H1 (cell line): ENCODE measurements around the gene ANAPC13. TPM values are rescaled to one million over a fixed set of nuclear protein-coding genes. Genes with fewer than 3 reads are reported as not detected.
A peak's percentile ranks its signal among the peaks of the same experiment; 100 is the strongest.

Experiments
- CTCF ChIA-PET: fragments of 300-600 bp; sonication (Branson Sonifier 250); formaldehyde crosslinking; loops from one replicate; lab custom pipeline; 2021; ENCODE audit not compliant: partially characterized antibody; lab: Charles Lee
- POLR2A ChIA-PET: fragments of 300-600 bp; sonication (Branson Sonifier 250); formaldehyde crosslinking; loops from one replicate; lab custom pipeline; 2021; ENCODE audit warnings: inconsistent platforms; ENCODE audit not compliant: partially characterized antibody; lab: Charles Lee
- DNase-seq, 2 experiments: peaks; one replicate each; pipeline versions ENCODE4 v3.0.0 to v3.0.0-alpha.2; 2010 to 2022; ENCODE audit warnings: low spot score in 2 of 2, low read depth in 1 of 2, mixed read lengths in 1 of 2
- FAIRE-seq: peaks from 2 replicates; lab custom pipeline; 2011; peaks lifted over from hg19 to GRCh38; lab: Jason Lieb, UNC
- H2AFZ ChIP-seq: 2 replicates; pipeline ENCODE4 v1.8.1; 2012; ENCODE audit warnings: low read length, inconsistent platforms
- H2AK5ac ChIP-seq: 2 replicates; pipeline ENCODE4 v1.6.1; 2013; ENCODE audit warnings: low read depth, low read length
- H2BK120ac ChIP-seq: replicated peaks from 2 replicates; pipeline ENCODE3; 2013; ENCODE audit warnings: low read depth, low read length, inconsistent platforms
- H2BK12ac ChIP-seq: 2 replicates; pipeline ENCODE4 v1.6.1; 2013; ENCODE audit warnings: low read depth, low read length
- H2BK15ac ChIP-seq: 2 replicates; pipeline ENCODE4 v1.6.1; 2013; ENCODE audit warnings: low read length
- H2BK20ac ChIP-seq: 2 replicates; pipeline ENCODE4 v1.6.1; 2013; ENCODE audit warnings: low read length
- H2BK5ac ChIP-seq: 2 replicates; pipeline ENCODE4 v1.6.1; 2013; ENCODE audit warnings: low read depth, low read length
- H3K14ac ChIP-seq: 2 replicates; pipeline ENCODE4 v1.6.1; 2013; ENCODE audit warnings: inconsistent platforms; ENCODE audit not compliant: insufficient read length
- H3K18ac ChIP-seq: 2 replicates; pipeline ENCODE4 v1.6.1; 2013; ENCODE audit warnings: low read length; ENCODE audit errors: extremely low read depth
- H3K23ac ChIP-seq: 2 replicates; pipeline ENCODE4 v1.6.1; 2013; ENCODE audit warnings: inconsistent platforms; ENCODE audit not compliant: insufficient read length
- H3K23me2 ChIP-seq: 2 replicates; pipeline ENCODE4 v1.6.1; 2013; ENCODE audit warnings: low read depth, low read length
- H3K27ac ChIP-seq: 2 replicates; pipeline ENCODE4 v1.6.1; 2011; ENCODE audit warnings: low read depth, low read length, inconsistent platforms
- H3K27me3 ChIP-seq, 4 experiments: replicated peaks in 1 of 4; 1 replicate in 1 of 4; 2 replicates in 3 of 4; pipeline versions ENCODE4 v1.6.1 to v1.8.1; 2011 to 2013; ENCODE audit warnings: low read length in 3 of 4, mild to moderate bottlenecking in 3 of 4, inconsistent platforms in 2 of 4, mixed read lengths in 2 of 4, moderate library complexity in 1 of 4; ENCODE audit not compliant: control insufficient read depth in 3 of 4, insufficient read depth in 3 of 4; ENCODE audit errors: extremely low read depth in 1 of 4
- H3K36me3 ChIP-seq, 4 experiments: 2 replicates each; pipeline versions ENCODE4 v1.6.1 to v1.8.1; 2011 to 2013; ENCODE audit warnings: mild to moderate bottlenecking in 4 of 4, low read length in 3 of 4, moderate library complexity in 2 of 4, control low read depth in 1 of 4, inconsistent platforms in 1 of 4; ENCODE audit not compliant: insufficient read depth in 4 of 4, control insufficient read depth in 2 of 4
- H3K4ac ChIP-seq: replicated peaks from 2 replicates; pipeline ENCODE3; 2013; ENCODE audit warnings: low read length, low read depth, mixed read lengths, inconsistent platforms; ENCODE audit not compliant: insufficient read length
- H3K4me1 ChIP-seq, 4 experiments: replicated peaks in 1 of 4; 1 replicate in 1 of 4; 2 replicates in 3 of 4; pipeline versions ENCODE4 v1.6.1 to v1.8.1; 2011 to 2013; ENCODE audit warnings: low read length in 3 of 4, inconsistent platforms in 2 of 4, mixed read lengths in 1 of 4; ENCODE audit not compliant: insufficient read depth in 4 of 4, control insufficient read depth in 3 of 4
- H3K4me2 ChIP-seq, 2 experiments: 2 replicates each; pipeline versions ENCODE4 v1.6.1 to v1.8.1; 2011 to 2013; ENCODE audit warnings: low read depth in 2 of 2, low read length in 2 of 2, control low read depth in 1 of 2, inconsistent platforms in 1 of 2, mild to moderate bottlenecking in 1 of 2; ENCODE audit not compliant: insufficient read depth in 1 of 2
- H3K4me3 ChIP-seq, 4 experiments: fragments of 200-600, 300-600 bp in 1 of 4; sonication (generic), shearing (Covaris generic), sonication (Bioruptor Twin) in 1 of 4; 2 replicates each; pipeline versions ENCODE4 v1.5.1 to v1.8.1; 2011 to 2016; ENCODE audit warnings: low read length in 4 of 4, low read depth in 3 of 4, control low read depth in 2 of 4, inconsistent platforms in 2 of 4, mild to moderate bottlenecking in 2 of 4, mixed read lengths in 1 of 4, moderate library complexity in 1 of 4; ENCODE audit not compliant: insufficient read depth in 2 of 4; ENCODE audit errors: extremely low read depth in 1 of 4
- H3K56ac ChIP-seq: replicated peaks from 2 replicates; pipeline ENCODE3; 2013; ENCODE audit warnings: low read depth, mild to moderate bottlenecking, mixed read lengths, low read length, inconsistent platforms; ENCODE audit not compliant: insufficient read length
- H3K79me1 ChIP-seq: 2 replicates; pipeline ENCODE4 v1.6.1; 2013; ENCODE audit warnings: low read depth, low read length, control low read depth
- H3K79me2 ChIP-seq, 2 experiments: 2 replicates each; pipeline versions ENCODE4 v1.6.1 to v1.8.1; 2012 to 2013; ENCODE audit warnings: low read length in 2 of 2, mild to moderate bottlenecking in 2 of 2, inconsistent platforms in 1 of 2; ENCODE audit not compliant: insufficient read depth in 2 of 2, control insufficient read depth in 1 of 2
- H3K9ac ChIP-seq, 4 experiments: replicated peaks in 1 of 4; 1 replicate in 1 of 4; 2 replicates in 3 of 4; pipeline versions ENCODE4 v1.6.1 to v1.8.1; 2011 to 2013; ENCODE audit warnings: low read depth in 3 of 4, low read length in 3 of 4, control low read depth in 2 of 4, mild to moderate bottlenecking in 2 of 4, moderate library complexity in 2 of 4, inconsistent platforms in 1 of 4; ENCODE audit errors: extremely low read depth in 1 of 4
- H3K9me3 ChIP-seq, 2 experiments: 2 replicates each; pipeline versions ENCODE4 v1.6.1 to v1.8.1; 2012 to 2013; ENCODE audit warnings: mild to moderate bottlenecking in 2 of 2, moderate library complexity in 2 of 2, control low read depth in 1 of 2, inconsistent platforms in 1 of 2, low read depth in 1 of 2, low read length in 1 of 2, mixed read lengths in 1 of 2; ENCODE audit not compliant: insufficient read depth in 2 of 2
- H4K20me1 ChIP-seq, 2 experiments: replicated peaks in 1 of 2; 2 replicates each; pipeline versions ENCODE3 to v1.8.1; 2011 to 2013; ENCODE audit warnings: inconsistent platforms in 2 of 2, low read length in 2 of 2, mild to moderate bottlenecking in 1 of 2; ENCODE audit not compliant: insufficient read depth in 2 of 2, control insufficient read depth in 1 of 2
- H4K5ac ChIP-seq: 2 replicates; pipeline ENCODE4 v1.6.1; 2013; ENCODE audit warnings: low read length, low read depth, mixed read lengths, inconsistent platforms; ENCODE audit not compliant: insufficient read length
- H4K8ac ChIP-seq: 2 replicates; pipeline ENCODE4 v1.8.0; 2013; ENCODE audit warnings: mild to moderate bottlenecking, moderate library complexity, low read length, inconsistent platforms; ENCODE audit not compliant: insufficient read depth; ENCODE audit errors: extremely low read depth
- H4K91ac ChIP-seq: replicated peaks from 2 replicates; pipeline ENCODE3; 2013; ENCODE audit warnings: low read length, mixed read lengths, inconsistent platforms; ENCODE audit not compliant: insufficient read length
- CBX8 ChIP-seq: fragments of 300-800, 300-1000 bp; sonication (generic); IDR thresholded peaks from 2 replicates; pipeline ENCODE4 v1.7.1; 2016; ENCODE audit warnings: low read depth, low read length, borderline replicate concordance
- CTBP2 ChIP-seq: IDR thresholded peaks from 2 replicates; pipeline ENCODE4 v1.7.0; 2011; ENCODE audit warnings: borderline replicate concordance, mild to moderate bottlenecking, moderate library complexity, mixed read lengths, low read length; ENCODE audit not compliant: insufficient read depth, insufficient read length
- EZH2 ChIP-seq: fragments of 200-600 bp; sonication (generic); IDR thresholded peaks from 2 replicates; pipeline ENCODE4 v1.7.1; 2012; ENCODE audit warnings: low read depth, mild to moderate bottlenecking, moderate library complexity, low read length, inconsistent platforms; ENCODE audit not compliant: severe bottlenecking
- RFX5 ChIP-seq: IDR thresholded peaks from 2 replicates; pipeline ENCODE4 v1.6.1; 2011; ENCODE audit warnings: low read depth, low read length, improper control_type of control experiment, borderline replicate concordance
- SIRT6 ChIP-seq: IDR thresholded peaks from one replicate; pipeline ENCODE4 v1.7.1; 2012; ENCODE audit warnings: low read length, inconsistent platforms
- WGBS, 2 experiments: shearing (Covaris generic) in 1 of 2; methylation state at CpG; one replicate each; pipeline versions ENCODE4 v1.1.6 to v1.1.7; 2013 to 2015; ENCODE audit warnings: low lambda C conversion rate in 2 of 2, mixed read lengths in 2 of 2, inconsistent platforms in 1 of 2, low coverage in 1 of 2, missing lambda C conversion rate in 1 of 2; ENCODE audit not compliant: insufficient replicate concordance in 2 of 2, insufficient coverage in 1 of 2, insufficient read length in 1 of 2; ENCODE audit errors: extremely low coverage in 1 of 2, missing lambda C conversion rate in 1 of 2; 5-methylcytosine and 5-hydroxymethylcytosine counted together
- polyA plus RNA-seq, 7 experiments: library from polyadenylated mRNA; depleted of rRNA in 3 of 7; stranded (reverse) in 5 of 7; unstranded in 2 of 7; fragments of >200 nt in 5 of 7; fragments of 200-250 nt in 2 of 7; gene quantifications; 1 replicate in 5 of 7; 2 replicates in 1 of 7; 4 replicates in 1 of 7; pipeline versions ENCODE4 v1.2.1 to v1.2.3, GENCODE V29; 2011 to 2013; ENCODE audit warnings: missing spikeins in 2 of 7, mixed read lengths in 2 of 7
- total RNA-seq: library from RNA; stranded (reverse); fragmentation: NEBNext Ultra II Directional; extraction: Animal tissue kit (Norgen Biotek cat#: 25700); gene quantifications from 2 replicates; pipeline ENCODE4 v1.2.1, GENCODE V29; 2021
- TF ChIP-seq, protein P1 (sequence below): IDR thresholded peaks from 2 replicates; pipeline ENCODE4 v1.6.1; 2011; ENCODE audit warnings: low read depth, mild to moderate bottlenecking, low read length; ENCODE audit not compliant: insufficient read depth

Gene ANAPC13
- total and polyA plus RNA-seq, 2 of the 8 experiments (the other 6 are each of a cell fraction or from before 2014, with no cell fraction given): 33.3 to 34.0 TPM

GRCh38 chr3:134428401-134428800 is 57.4 kb downstream of the ANAPC13 start:
- Histone ChIP-seq H2BK20ac (no peak overlapping the region), H3K79me1 (no peaks in the 10 kb centered on the region), H3K14ac (no peak overlapping the region), H2BK120ac (no peak overlapping the region), H3K9ac (no peak overlapping the region), H3K9me3 (no peaks in the 10 kb centered on the region), H3K18ac (no peak overlapping the region), H4K20me1 (no peaks in the 10 kb centered on the region), H4K91ac (no peak overlapping the region), H3K4me1 (peaks cover 0 to 1% (median under 1%) of the 10 kb centered on the region in 4 experiments; a peak in 3 of 7 replicates), H3K23ac (no peak overlapping the region), H3K79me2 (no peaks in the 10 kb centered on the region), H3K23me2 (no peaks in the 10 kb centered on the region), H2AK5ac (no peak overlapping the region), H4K5ac (no peak overlapping the region), H3K36me3 (no peaks in the 10 kb centered on the region), H3K4ac (no peak overlapping the region), H3K4me2 (no peak overlapping the region), H4K8ac (peak overlapping the region; percentile 31; the same call in 1 of the 2 replicates), H3K27me3 (no peaks in the 10 kb centered on the region; a peak in 1 of 7 replicates), H2BK5ac (no peak overlapping the region), H2BK15ac (no peak overlapping the region), H2AFZ (no peak overlapping the region), H3K56ac (no peak overlapping the region), H3K27ac (no peak overlapping the region), H2BK12ac (no peak overlapping the region), H3K4me3 (no peak overlapping the region)
- POLR2A ChIA-PET: interaction anchor here (1.0 to 1.9 kb wide), 3 partner anchors 9 to 62 kb away, joined by 3 to 7 read pairs (median 3); partner anchors contain the start of gene AMOTL2
- no peak for FAIRE-seq
- CTCF ChIA-PET: interaction anchor here (0.8 to 1.9 kb wide), 4 partner anchors 21 to 87 kb away, joined by 3 to 4 read pairs (median 3); no protein-coding TSS in a partner anchor
- peak in 1 of 2 experiments; percentile 31 for DNase-seq
- TF ChIP-seq, protein P1, sequence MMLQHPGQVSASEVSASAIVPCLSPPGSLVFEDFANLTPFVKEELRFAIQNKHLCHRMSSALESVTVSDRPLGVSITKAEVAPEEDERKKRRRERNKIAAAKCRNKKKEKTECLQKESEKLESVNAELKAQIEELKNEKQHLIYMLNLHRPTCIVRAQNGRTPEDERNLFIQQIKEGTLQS: no peak
- TF ChIP-seq CTBP2: no peak
- TF ChIP-seq EZH2: no peak
- no peak for TF ChIP-seq SIRT6
- TF ChIP-seq RFX5: no peak
- no peak for TF ChIP-seq CBX8
- 82% methylated on average over 4 of the region's 4 CpGs; no CpG with 5 or more reads in 1 of the 2 experiments for WGBS, 2 experiments
